GM12875 (cell line): ENCODE data around the gene RAB40A.

Source experiments
- H3K4me3 ChIP-seq: one replicate; pipeline ENCODE4 v1.5.1; 2011; ENCODE audit warnings: low read depth, low read length, control low read depth
- TF ChIP-seq, protein P1 (sequence below): IDR thresholded peaks from 2 replicates; pipeline ENCODE4 v1.5.1; 2011; ENCODE audit warnings: low read depth, mild to moderate bottlenecking, control low read depth, inconsistent platforms, low read length, moderate library complexity, borderline replicate concordance; ENCODE audit not compliant: insufficient read depth

Gene RAB40A

DNA sequence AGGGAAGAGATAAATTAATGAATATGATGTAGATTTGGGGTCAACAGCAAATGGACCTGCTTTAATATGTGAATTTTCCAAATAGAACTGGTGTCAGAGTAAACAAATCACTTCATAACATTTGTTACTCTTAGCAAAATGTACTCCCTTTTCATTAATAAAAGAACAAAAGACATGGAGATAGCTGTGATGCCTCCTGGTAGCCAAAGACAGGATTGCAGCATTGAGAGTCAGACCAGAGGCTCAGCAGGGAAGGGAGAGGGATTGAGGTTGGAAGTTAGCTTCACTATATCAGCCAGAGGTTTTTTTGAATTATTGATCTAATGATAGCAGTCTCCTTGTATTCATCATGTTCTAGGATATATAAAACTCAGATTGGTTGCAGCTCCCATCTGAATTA is 17.4 kb upstream of the RAB40A start:
- H3K4me3 ChIP-seq = no peak overlapping the region
- TF ChIP-seq, protein P1, sequence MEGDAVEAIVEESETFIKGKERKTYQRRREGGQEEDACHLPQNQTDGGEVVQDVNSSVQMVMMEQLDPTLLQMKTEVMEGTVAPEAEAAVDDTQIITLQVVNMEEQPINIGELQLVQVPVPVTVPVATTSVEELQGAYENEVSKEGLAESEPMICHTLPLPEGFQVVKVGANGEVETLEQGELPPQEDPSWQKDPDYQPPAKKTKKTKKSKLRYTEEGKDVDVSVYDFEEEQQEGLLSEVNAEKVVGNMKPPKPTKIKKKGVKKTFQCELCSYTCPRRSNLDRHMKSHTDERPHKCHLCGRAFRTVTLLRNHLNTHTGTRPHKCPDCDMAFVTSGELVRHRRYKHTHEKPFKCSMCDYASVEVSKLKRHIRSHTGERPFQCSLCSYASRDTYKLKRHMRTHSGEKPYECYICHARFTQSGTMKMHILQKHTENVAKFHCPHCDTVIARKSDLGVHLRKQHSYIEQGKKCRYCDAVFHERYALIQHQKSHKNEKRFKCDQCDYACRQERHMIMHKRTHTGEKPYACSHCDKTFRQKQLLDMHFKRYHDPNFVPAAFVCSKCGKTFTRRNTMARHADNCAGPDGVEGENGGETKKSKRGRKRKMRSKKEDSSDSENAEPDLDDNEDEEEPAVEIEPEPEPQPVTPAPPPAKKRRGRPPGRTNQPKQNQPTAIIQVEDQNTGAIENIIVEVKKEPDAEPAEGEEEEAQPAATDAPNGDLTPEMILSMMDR = no peak

DNA sequence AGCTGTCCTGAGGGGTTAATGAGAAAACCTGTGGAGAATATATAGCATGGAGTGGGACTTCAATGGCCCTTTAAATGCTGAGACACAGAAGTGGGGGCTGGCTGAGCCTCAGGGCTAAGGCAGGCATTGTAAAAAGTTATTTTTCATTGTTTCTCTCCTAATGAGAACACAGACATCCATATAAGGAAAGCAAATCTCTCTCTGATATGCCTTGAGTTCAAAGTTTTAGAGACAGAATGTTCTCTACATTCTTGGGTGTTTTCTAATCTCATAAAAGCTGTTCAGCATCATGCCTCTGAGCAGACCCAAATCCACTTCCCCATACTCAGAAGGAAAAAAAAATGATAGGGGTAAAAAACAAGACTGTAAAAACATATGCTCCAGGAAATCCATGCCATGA is 16.8 kb upstream of the RAB40A start:
- TF ChIP-seq, protein P1 = no peak
- H3K4me3 ChIP-seq = no peak overlapping the region

DNA sequence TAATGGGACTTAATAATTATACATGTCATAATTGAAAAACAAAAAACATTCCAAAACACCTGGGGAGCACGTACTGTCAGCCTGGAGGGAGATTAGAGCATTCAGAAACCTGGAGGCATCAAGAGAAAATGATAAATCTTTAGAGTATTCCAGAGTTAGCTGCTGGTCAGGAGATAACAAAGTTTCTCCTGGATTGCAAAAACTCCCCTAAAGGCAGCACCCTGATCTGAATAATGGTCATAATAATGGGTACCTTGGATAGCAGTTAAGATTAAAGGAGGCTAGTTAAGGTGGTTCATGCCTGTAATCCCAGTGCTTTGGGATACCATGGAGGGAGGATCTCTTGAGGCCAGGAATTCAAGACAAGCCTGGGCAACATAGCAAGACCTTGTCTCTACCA is 15.9 kb upstream of the RAB40A start:
- no peak overlapping the region for H3K4me3 ChIP-seq
- TF ChIP-seq, protein P1 = no peak

DNA sequence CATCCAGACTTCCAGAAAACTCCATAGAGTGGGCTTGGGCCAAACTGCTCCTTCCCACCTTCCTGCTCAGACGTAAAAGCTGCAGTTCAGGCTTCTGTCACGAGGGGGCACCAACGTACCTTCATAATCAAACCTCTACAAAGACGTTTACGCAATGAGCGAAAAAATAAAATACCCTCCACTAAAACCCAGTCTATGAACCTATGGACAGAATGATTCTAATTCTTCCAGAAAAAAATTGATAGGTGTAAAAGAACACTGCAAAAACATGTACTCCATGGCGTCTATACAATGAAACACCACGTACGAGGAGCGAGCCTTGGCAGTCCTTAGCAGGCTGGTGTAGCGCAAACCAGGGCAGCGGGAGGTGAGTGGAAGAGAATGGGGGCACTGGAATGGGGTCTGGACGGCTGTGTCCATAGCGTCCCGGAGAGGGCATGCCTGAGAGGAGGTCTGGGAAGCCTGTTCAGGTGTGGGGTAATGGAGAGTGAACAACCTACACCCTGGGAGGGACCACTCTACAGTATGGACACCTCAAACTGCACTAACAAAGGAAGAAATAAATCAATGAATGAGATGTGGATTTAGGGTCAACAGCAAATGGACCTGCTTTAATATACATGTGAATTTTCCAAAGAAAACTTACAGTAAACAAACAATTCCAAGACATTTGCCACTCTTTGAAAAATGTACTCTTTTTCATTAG is 14.4 kb upstream of the RAB40A start:
- TF ChIP-seq, protein P1 = peak; percentile 76
- H3K4me3 ChIP-seq = no peak overlapping the region

DNA sequence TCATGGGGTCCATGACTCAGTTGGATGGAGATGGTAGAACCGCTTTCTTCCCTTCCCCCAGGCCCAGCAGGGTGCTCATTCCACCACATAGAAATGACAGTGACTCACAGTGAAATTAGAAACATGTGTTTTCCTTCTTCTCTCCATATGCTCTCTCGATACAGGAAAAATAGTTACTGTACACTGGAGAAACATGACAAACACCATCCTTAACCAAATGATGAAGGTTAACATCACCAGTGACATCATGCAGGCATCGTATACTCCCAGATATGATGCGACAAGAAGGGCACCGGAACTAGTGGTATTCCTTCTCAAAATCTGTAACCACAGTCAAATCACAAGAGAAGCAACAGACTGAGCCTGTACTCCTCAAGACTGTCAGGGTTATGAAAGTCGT is 11.7 kb upstream of the RAB40A start:
- TF ChIP-seq, protein P1 = no peak

DNA sequence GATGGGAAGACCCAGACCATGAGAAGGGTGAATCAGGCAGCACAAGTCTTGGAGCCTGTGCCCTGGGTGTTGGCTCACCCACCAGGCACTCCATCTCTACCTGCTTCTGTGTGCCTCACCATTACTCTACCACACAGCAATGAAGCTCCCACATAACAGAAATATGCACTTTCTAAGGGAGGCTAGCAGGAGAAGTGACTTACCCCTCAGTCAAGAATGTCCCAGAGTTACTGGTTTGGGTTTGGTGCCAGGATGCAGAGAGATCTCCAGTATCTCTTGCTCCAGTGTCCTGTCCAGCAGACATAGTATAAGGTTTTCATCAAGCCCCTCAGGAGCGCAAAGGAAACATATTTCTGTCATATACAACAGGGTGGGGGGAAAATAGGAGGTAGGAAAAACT is 11.3 kb upstream of the RAB40A start:
- TF ChIP-seq, protein P1 = no peak
- no peak overlapping the region for H3K4me3 ChIP-seq

More for the DNA sequence above, 11.7 kb upstream of the RAB40A start:
- H3K4me3 ChIP-seq = no peak overlapping the region

DNA sequence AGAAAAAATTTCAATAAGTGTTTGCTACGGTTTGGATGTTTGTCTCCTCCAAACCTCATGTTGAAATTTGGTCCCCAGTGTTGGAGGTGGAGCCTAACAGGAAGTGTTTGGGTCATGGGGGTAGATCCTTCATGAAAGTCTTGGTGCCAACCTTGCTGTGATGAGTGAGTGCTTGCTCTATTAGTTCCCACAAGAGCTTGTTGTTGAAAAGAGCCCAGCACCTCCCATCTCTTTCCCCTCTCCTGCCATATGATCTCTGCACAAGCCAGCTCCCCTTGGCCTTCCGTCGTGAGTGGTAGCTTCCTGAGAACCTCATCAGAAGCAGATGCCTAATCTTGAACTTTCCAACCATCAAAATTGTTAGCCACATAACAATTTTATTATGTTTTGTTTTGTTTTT is 10.3 kb upstream of the RAB40A start:
- TF ChIP-seq, protein P1 = no peak
- H3K4me3 ChIP-seq = no peak overlapping the region
